Suprapubic skin (tissue), 4 donors: ENCODE data around the gene JAZF1. TPM values are rescaled to one million over a fixed set of nuclear protein-coding genes. Genes with fewer than 3 reads are reported as not detected.
A peak's percentile ranks its signal among the peaks of the same experiment; 100 is the strongest.

Experiments
- DNase-seq, 2 donors: peaks; one replicate each; pipeline ENCODE4 v3.0.0-alpha.2; 2019; ENCODE audit warnings: low spot score in 2 of 2
- H3K27ac ChIP-seq: fragments of 200-600 bp; sonication (generic); one replicate; pipeline ENCODE4 v1.5.1; 2019
- H3K27me3 ChIP-seq: fragments of 200-600 bp; sonication (generic); one replicate; pipeline ENCODE4 v1.5.1; 2019
- H3K36me3 ChIP-seq: fragments of 200-600 bp; sonication (generic); one replicate; pipeline ENCODE4 v1.5.1; 2019
- H3K4me1 ChIP-seq: fragments of 200-600 bp; sonication (generic); one replicate; pipeline ENCODE4 v1.5.1; 2019
- H3K4me3 ChIP-seq: fragments of 200-600 bp; sonication (generic); one replicate; pipeline ENCODE4 v1.5.1; 2019; ENCODE audit warnings: mild to moderate bottlenecking
- H3K9me3 ChIP-seq: fragments of 200-600 bp; sonication (generic); one replicate; pipeline ENCODE4 v1.5.1; 2019
- EP300 ChIP-seq: sonication (generic); formaldehyde crosslinking; IDR thresholded peaks from one replicate; pipeline ENCODE4 v1.6.1; 2017; ENCODE audit warnings: antibody characterized with exemption
- POLR2A ChIP-seq, 2 donors: fragments of 450-650 bp; IDR thresholded peaks; one replicate each; pipeline ENCODE4 v1.6.1; 2017; ENCODE audit warnings: antibody characterized with exemption in 2 of 2, mild to moderate bottlenecking in 2 of 2, moderate library complexity in 2 of 2
- POLR2AphosphoS5 ChIP-seq, 3 donors: sonication (generic); formaldehyde crosslinking; IDR thresholded peaks; one replicate each; pipeline ENCODE4 v1.6.1; 2017; ENCODE audit warnings: antibody characterized with exemption in 3 of 3
- WGBS: methylation state at CpG from one replicate; pipeline ENCODE4 v1.1.5; 2018; 5-methylcytosine and 5-hydroxymethylcytosine counted together
- total RNA-seq, 4 donors: library from RNA; depleted of rRNA; stranded (reverse); fragments of >200 nt; gene quantifications; one replicate each; pipeline ENCODE4 v1.1.0, GENCODE V29; 2016
- TF ChIP-seq, protein P1 (sequence below), 2 donors: fragments of 200-600 bp in 1 of 2; fragments of 450-650 bp in 1 of 2; sonication (generic) in 1 of 2; IDR thresholded peaks; one replicate each; pipeline ENCODE4 v1.5.1; 2016 to 2019; ENCODE audit warnings: antibody characterized with exemption in 2 of 2, mild to moderate bottlenecking in 1 of 2, moderate library complexity in 1 of 2

The JAZF1 gene
- total RNA-seq, 4 donors from 2014 or later, result 5.0 to 8.4 (median 7.4) TPM

DNA sequence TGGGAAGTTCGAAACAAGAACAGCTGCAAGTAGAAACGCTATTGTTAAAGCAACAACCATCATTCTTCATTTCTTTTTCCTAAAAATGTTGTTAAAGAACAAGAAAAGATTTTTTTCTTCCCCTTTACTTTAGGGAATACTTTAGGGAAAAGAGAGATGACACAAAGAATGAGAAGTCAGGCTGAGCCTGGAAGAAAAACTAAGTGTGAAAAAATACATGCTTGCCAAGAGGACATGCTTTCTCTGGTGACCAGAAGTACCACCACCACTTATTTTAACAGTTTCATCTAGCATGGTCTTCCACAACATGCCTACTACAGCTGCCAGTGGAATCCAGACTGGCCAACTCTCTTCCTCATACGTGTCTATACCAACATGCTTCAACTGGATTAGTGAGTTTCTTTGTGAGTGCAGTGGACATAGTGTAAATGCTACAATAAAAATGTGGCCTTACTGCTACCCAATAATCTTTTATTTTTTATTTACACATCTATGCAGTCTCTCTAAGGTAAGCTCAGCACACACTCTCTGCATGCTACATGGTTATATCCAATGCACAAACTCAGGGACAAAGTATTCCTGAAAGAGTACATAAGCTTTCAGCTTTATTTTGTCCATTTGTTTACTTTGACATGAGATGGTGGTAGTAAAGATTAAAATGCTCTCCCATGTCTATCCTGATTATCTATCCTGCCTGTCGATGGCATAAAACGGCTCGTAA is 244.4 kb downstream of the JAZF1 start:
- Histone ChIP-seq H3K27me3 (no peaks in the 10 kb centered on the region), H3K27ac (no peak overlapping the region), H3K4me1 (no peaks in the 10 kb centered on the region), H3K9me3 (no peaks in the 10 kb centered on the region), H3K4me3 (no peak overlapping the region), H3K36me3 (peaks cover 4% of the 10 kb centered on the region)
- TF ChIP-seq, protein P1, sequence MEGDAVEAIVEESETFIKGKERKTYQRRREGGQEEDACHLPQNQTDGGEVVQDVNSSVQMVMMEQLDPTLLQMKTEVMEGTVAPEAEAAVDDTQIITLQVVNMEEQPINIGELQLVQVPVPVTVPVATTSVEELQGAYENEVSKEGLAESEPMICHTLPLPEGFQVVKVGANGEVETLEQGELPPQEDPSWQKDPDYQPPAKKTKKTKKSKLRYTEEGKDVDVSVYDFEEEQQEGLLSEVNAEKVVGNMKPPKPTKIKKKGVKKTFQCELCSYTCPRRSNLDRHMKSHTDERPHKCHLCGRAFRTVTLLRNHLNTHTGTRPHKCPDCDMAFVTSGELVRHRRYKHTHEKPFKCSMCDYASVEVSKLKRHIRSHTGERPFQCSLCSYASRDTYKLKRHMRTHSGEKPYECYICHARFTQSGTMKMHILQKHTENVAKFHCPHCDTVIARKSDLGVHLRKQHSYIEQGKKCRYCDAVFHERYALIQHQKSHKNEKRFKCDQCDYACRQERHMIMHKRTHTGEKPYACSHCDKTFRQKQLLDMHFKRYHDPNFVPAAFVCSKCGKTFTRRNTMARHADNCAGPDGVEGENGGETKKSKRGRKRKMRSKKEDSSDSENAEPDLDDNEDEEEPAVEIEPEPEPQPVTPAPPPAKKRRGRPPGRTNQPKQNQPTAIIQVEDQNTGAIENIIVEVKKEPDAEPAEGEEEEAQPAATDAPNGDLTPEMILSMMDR (IDR thresholded peaks at IDR 0.05), result no peak
- TF ChIP-seq POLR2A (IDR thresholded peaks at IDR 0.05) (no peak), EP300 (no peak), POLR2AphosphoS5 (IDR thresholded peaks at IDR 0.05) (no peak)
- WGBS, result 68% methylated on average over 6 of the region's 6 CpGs
- no peak for DNase-seq

DNA sequence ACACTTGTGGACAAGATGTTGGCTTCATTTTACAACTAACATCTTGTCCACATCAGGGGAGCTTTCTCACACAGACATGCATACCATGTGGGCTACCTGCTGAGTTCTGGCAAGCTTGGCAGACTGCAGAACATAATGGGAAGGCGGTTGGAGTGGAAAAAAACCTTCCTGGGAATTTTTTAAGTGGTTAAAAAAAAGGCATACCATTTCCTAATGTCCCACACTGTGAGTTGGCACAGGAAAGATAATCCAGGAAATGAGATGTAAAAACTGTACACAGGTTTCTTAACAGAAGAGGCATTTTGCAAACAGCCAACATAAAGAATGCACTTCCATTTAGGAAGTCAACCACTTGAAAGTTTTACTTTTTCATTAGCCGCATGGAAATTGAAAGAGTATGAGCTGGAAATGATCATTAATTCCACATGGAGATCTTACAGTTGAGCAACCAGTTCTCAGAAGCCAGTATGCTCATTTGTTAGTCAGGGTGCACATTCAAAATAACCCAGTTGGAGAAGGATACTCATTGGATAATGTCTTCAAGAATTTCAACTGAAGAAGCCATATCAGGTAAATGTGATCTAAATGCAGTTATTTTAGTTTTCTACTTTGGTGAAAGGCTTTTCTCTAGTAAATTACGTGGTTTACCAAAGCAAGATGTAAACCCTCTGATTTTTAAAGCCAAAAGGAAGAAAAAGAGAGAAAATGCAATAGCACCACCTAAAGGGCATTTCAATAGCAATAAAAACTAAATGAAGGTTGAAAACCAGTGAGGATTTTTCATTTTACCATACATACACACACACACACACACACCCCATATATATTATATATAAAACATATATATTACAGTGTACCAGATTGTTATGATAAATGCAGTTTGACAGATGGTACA is 246.7 kb downstream of the JAZF1 start:
- no peak overlapping the region for H3K27ac ChIP-seq

DNA sequence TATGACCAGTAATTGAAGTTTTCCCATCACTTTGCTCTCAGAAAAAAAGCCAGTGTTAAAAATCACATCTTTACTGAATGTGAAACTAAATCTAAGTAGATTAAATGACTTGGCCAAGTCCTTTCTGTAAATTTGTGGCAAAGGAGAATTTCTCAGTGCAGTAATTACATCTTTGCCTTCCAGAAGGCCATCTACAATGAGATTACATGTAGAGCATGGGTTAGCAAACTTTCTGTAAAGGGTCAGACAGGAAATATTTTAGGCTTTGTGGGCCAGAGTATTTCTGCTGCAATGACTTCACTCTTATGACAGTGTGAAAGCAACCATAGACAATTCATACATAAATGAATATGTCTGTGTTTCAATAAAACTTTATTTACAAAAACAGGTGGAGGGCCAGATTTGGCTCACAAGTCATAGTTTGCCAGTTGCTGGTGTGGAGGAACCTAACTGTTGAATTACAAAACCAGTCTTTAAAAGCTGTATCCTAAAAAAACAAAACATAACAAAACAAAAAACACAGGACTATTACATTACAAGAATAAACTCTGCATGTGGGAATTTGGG is 249.6 kb downstream of the JAZF1 start:
- Histone ChIP-seq H3K27ac (no peak overlapping the region), H3K27me3 (no peaks in the 10 kb centered on the region), H3K4me3 (no peak overlapping the region), H3K36me3 (no peaks in the 10 kb centered on the region), H3K4me1 (no peaks in the 10 kb centered on the region), H3K9me3 (no peaks in the 10 kb centered on the region)
- no peak for DNase-seq
- no peak for TF ChIP-seq EP300
- TF ChIP-seq POLR2A (IDR thresholded peaks at IDR 0.05), result no peak
- TF ChIP-seq, protein P1 (IDR thresholded peaks at IDR 0.05), result no peak
- no peak for TF ChIP-seq POLR2AphosphoS5 (IDR thresholded peaks at IDR 0.05)

More for the DNA sequence above, 246.7 kb downstream of the JAZF1 start:
- 64% methylated on average over 3 of the region's 3 CpGs for WGBS
- Histone ChIP-seq H3K4me1 (no peaks in the 10 kb centered on the region), H3K36me3 (no peaks in the 10 kb centered on the region), H3K4me3 (no peak overlapping the region), H3K27me3 (no peaks in the 10 kb centered on the region), H3K9me3 (no peaks in the 10 kb centered on the region)
- TF ChIP-seq EP300 (no peak), POLR2AphosphoS5 (IDR thresholded peaks at IDR 0.05) (no peak), POLR2A (IDR thresholded peaks at IDR 0.05) (no peak)
- TF ChIP-seq, protein P1 (IDR thresholded peaks at IDR 0.05), result peak in 1 of 2 donors; percentile 8
- DNase-seq, result no peak

DNA sequence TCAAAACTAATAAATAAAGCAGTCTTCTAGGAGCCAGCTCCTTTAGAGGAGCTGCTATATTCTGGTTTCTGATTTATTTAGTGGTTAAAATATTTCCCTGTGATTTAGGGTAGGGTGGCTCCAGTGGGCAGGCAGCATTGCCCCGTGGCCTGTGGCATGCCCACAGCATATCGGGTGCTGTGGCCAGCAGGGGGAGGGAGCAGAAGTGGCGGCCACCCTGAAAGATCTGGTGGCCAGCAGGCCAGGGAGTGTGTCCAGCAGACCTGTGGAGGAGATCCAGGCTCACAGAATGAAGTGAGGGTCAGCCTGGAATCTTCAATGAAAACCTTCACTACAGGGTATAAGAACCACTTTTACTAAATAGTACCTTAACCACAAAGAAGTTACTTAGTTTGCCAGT is 251.5 kb downstream of the JAZF1 start:
- TF ChIP-seq POLR2AphosphoS5 (IDR thresholded peaks at IDR 0.05), result no peak
- no peak for TF ChIP-seq POLR2A (IDR thresholded peaks at IDR 0.05)
- TF ChIP-seq EP300, result no peak
- TF ChIP-seq, protein P1 (IDR thresholded peaks at IDR 0.05), result no peak
- DNase-seq, result no peak
- no peak overlapping the region for H3K27ac ChIP-seq
- no peaks in the 10 kb centered on the region for H3K27me3 ChIP-seq
- 47% methylated on average over 3 of the region's 3 CpGs for WGBS
- H3K9me3 ChIP-seq, result no peaks in the 10 kb centered on the region
- H3K4me3 ChIP-seq, result no peak overlapping the region
- no peaks in the 10 kb centered on the region for H3K4me1 ChIP-seq
- H3K36me3 ChIP-seq, result no peaks in the 10 kb centered on the region

DNA sequence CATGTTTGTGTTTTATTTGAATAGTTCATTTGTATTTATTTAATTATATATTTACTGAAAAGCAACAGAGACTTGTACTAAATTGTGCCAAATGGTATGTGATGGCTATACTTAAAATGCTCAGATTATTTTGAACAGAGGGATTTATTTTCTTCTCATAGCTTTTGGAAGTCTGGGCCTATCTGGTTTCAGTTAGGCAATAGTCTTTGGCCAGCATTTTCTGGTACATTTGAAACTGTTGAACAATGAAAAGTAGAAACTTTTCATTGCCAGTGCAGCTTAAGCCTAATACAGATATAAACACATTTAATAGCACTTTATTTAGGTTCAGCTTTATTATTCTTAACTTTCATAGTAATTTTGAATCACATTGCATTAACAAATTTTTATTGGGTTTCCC is 252.6 kb downstream of the JAZF1 start:
- Histone ChIP-seq H3K27ac (no peak overlapping the region), H3K27me3 (no peaks in the 10 kb centered on the region), H3K4me1 (no peaks in the 10 kb centered on the region), H3K4me3 (no peak overlapping the region), H3K36me3 (no peaks in the 10 kb centered on the region), H3K9me3 (no peaks in the 10 kb centered on the region)
- TF ChIP-seq, protein P1 (IDR thresholded peaks at IDR 0.05), result no peak
- no peak for TF ChIP-seq POLR2AphosphoS5 (IDR thresholded peaks at IDR 0.05)
- TF ChIP-seq EP300, result no peak
- no peak for TF ChIP-seq POLR2A (IDR thresholded peaks at IDR 0.05)
- DNase-seq, result no peak
